A549 (cell line): ENCODE measurements around the gene LPIN3.

ENCODE experiments used
- CEBPB ChIP-seq, 2 experiments: fragments of >200 bp in 1 of 2; sonication (Bioruptor Twin) in 1 of 2; formaldehyde crosslinking in 1 of 2; IDR thresholded peaks; 2 replicates each; pipeline ENCODE4 v1.6.1; 2012 to 2016
- EP300 ChIP-seq, 2 experiments: fragments of >200 bp; sonication (Bioruptor Twin); formaldehyde crosslinking; IDR thresholded peaks; 2 replicates in 1 of 2; 3 replicates in 1 of 2; pipeline ENCODE4 v1.6.1; 2016 to 2017
- FOSL2 ChIP-seq, 2 experiments: fragments of 450-650 bp in 1 of 2; fragments of >200 bp in 1 of 2; sonication (Bioruptor Twin) in 1 of 2; formaldehyde crosslinking; IDR thresholded peaks; 2 replicates each; pipeline versions ENCODE4 v1.5.0 to v1.6.1; 2016 to 2020; ENCODE audit warnings: mild to moderate bottlenecking in 1 of 2, moderate library complexity in 1 of 2
- HDAC2 ChIP-seq: fragments of 200-600 bp; sonication (generic); IDR thresholded peaks from 2 replicates; pipeline ENCODE4 v1.6.1; 2016
- JUNB ChIP-seq: fragments of >200 bp; sonication (Bioruptor Twin); formaldehyde crosslinking; IDR thresholded peaks from 2 replicates; pipeline ENCODE4 v1.6.1; 2016
- PHF8 ChIP-seq: fragments of 200-600 bp; sonication (generic); IDR thresholded peaks from 2 replicates; pipeline ENCODE4 v1.6.1; 2016; ENCODE audit warnings: low read depth, mild to moderate bottlenecking, antibody characterized with exemption, moderate library complexity, borderline replicate concordance
- POLR2A ChIP-seq: IDR thresholded peaks from 2 replicates; pipeline ENCODE4 v1.6.1; 2012; ENCODE audit warnings: mild to moderate bottlenecking, low read length
- RCOR1 ChIP-seq: fragments of 150-350 bp; IDR thresholded peaks from 2 replicates; pipeline ENCODE4 v1.6.1; 2014; ENCODE audit warnings: antibody characterized with exemption, low read length, low read depth
- RFX5 ChIP-seq: fragments of 450-650 bp; IDR thresholded peaks from 2 replicates; pipeline ENCODE4 v1.7.1; 2014; ENCODE audit warnings: antibody characterized with exemption, mild to moderate bottlenecking, moderate library complexity
- TF ChIP-seq, protein P1 (sequence below): fragments of 200-600 bp; sonication (generic); IDR thresholded peaks from 2 replicates; pipeline ENCODE4 v1.6.1; 2016; ENCODE audit warnings: antibody characterized with exemption, mild to moderate bottlenecking, moderate library complexity
- TF ChIP-seq, protein P2 (sequence below): fragments of >200 bp; sonication (Bioruptor Twin); formaldehyde crosslinking; IDR thresholded peaks from 3 replicates; pipeline ENCODE4 v1.5.1; 2016
- TF ChIP-seq, protein P3 (sequence below): fragments of 150-350 bp; IDR thresholded peaks from 2 replicates; pipeline ENCODE4 v1.6.1; 2014; ENCODE audit warnings: low read depth, mild to moderate bottlenecking, low read length

DNA sequence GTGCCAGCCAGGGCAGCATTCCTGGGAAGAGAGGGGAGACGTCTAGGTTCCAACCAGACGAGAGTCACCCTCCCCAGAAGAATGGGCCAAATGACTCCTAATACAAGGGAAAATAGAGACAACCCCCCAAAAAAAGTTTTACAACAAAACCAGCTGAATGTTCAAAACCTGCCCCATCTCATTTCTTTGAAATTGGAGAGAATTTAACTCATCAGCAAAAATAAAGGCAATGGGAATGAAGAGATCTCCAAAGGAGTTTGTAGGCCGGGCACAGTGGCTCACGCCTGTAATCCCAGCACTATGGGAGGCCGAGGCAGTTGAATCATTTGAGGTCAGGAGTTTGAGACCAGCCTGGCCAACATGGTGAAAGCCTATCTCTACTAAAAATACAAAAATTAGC lies 35.7 kb downstream of the LPIN3 start:
- TF ChIP-seq, protein P1, sequence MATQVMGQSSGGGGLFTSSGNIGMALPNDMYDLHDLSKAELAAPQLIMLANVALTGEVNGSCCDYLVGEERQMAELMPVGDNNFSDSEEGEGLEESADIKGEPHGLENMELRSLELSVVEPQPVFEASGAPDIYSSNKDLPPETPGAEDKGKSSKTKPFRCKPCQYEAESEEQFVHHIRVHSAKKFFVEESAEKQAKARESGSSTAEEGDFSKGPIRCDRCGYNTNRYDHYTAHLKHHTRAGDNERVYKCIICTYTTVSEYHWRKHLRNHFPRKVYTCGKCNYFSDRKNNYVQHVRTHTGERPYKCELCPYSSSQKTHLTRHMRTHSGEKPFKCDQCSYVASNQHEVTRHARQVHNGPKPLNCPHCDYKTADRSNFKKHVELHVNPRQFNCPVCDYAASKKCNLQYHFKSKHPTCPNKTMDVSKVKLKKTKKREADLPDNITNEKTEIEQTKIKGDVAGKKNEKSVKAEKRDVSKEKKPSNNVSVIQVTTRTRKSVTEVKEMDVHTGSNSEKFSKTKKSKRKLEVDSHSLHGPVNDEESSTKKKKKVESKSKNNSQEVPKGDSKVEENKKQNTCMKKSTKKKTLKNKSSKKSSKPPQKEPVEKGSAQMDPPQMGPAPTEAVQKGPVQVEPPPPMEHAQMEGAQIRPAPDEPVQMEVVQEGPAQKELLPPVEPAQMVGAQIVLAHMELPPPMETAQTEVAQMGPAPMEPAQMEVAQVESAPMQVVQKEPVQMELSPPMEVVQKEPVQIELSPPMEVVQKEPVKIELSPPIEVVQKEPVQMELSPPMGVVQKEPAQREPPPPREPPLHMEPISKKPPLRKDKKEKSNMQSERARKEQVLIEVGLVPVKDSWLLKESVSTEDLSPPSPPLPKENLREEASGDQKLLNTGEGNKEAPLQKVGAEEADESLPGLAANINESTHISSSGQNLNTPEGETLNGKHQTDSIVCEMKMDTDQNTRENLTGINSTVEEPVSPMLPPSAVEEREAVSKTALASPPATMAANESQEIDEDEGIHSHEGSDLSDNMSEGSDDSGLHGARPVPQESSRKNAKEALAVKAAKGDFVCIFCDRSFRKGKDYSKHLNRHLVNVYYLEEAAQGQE, result no peak
- no peak for TF ChIP-seq RCOR1
- no peak for TF ChIP-seq JUNB
- TF ChIP-seq, protein P2, sequence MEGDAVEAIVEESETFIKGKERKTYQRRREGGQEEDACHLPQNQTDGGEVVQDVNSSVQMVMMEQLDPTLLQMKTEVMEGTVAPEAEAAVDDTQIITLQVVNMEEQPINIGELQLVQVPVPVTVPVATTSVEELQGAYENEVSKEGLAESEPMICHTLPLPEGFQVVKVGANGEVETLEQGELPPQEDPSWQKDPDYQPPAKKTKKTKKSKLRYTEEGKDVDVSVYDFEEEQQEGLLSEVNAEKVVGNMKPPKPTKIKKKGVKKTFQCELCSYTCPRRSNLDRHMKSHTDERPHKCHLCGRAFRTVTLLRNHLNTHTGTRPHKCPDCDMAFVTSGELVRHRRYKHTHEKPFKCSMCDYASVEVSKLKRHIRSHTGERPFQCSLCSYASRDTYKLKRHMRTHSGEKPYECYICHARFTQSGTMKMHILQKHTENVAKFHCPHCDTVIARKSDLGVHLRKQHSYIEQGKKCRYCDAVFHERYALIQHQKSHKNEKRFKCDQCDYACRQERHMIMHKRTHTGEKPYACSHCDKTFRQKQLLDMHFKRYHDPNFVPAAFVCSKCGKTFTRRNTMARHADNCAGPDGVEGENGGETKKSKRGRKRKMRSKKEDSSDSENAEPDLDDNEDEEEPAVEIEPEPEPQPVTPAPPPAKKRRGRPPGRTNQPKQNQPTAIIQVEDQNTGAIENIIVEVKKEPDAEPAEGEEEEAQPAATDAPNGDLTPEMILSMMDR, result no peak
- no peak for TF ChIP-seq EP300 (IDR thresholded peaks at IDR 0.05)
- no peak for TF ChIP-seq CEBPB (IDR thresholded peaks at IDR 0.05)
- TF ChIP-seq RFX5, result no peak
- TF ChIP-seq HDAC2, result no peak
- TF ChIP-seq POLR2A, result no peak
- TF ChIP-seq PHF8, result no peak
- no peak for TF ChIP-seq FOSL2 (IDR thresholded peaks at IDR 0.05)
- TF ChIP-seq FOSL2 (CRISPR knock-in tag; IDR thresholded peaks at IDR 0.05), result no peak
- TF ChIP-seq, protein P3, sequence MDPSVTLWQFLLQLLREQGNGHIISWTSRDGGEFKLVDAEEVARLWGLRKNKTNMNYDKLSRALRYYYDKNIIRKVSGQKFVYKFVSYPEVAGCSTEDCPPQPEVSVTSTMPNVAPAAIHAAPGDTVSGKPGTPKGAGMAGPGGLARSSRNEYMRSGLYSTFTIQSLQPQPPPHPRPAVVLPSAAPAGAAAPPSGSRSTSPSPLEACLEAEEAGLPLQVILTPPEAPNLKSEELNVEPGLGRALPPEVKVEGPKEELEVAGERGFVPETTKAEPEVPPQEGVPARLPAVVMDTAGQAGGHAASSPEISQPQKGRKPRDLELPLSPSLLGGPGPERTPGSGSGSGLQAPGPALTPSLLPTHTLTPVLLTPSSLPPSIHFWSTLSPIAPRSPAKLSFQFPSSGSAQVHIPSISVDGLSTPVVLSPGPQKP, result no peak
